Measurements from ENCODE around the gene ANP32A.

DNA sequence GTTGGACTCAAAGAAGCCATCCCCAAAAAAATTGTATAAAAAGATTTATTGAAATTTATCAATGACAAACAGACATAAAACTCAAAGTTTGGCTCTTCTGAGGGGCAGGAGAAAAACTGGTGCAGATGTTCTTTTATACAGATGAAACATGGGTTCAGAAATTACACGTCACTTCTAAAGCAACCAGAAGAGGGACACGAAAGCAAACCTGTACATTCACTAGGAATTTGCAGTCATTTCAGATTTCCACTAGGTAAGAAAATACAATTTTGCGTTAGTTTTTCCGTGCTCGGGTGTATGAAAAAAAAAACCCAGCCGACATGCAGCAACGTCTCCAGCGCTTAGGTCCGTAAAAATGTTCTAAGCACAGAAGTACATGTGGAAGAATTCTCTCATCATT is 41.8 kb downstream of the ANP32A start:
- TF ChIP-seq, protein P1, sequence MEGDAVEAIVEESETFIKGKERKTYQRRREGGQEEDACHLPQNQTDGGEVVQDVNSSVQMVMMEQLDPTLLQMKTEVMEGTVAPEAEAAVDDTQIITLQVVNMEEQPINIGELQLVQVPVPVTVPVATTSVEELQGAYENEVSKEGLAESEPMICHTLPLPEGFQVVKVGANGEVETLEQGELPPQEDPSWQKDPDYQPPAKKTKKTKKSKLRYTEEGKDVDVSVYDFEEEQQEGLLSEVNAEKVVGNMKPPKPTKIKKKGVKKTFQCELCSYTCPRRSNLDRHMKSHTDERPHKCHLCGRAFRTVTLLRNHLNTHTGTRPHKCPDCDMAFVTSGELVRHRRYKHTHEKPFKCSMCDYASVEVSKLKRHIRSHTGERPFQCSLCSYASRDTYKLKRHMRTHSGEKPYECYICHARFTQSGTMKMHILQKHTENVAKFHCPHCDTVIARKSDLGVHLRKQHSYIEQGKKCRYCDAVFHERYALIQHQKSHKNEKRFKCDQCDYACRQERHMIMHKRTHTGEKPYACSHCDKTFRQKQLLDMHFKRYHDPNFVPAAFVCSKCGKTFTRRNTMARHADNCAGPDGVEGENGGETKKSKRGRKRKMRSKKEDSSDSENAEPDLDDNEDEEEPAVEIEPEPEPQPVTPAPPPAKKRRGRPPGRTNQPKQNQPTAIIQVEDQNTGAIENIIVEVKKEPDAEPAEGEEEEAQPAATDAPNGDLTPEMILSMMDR (IDR thresholded peaks at IDR 0.05): no peak
- TF ChIP-seq POLR2A (IDR thresholded peaks at IDR 0.05) (no peak), EP300 (IDR thresholded peaks at IDR 0.05) (no peak)
